Neuronal stem cell (in vitro differentiated cells): ENCODE measurements around the gene CNTNAP2.

Experiments
- DNase-seq: peaks from one replicate; pipeline ENCODE4 v3.0.0-alpha.2; 2013; ENCODE audit warnings: low spot score
- H2AFZ ChIP-seq: one replicate; pipeline ENCODE4 v1.6.1; 2013; ENCODE audit warnings: mild to moderate bottlenecking, low read length, inconsistent platforms
- H2AK5ac ChIP-seq: 2 replicates; pipeline ENCODE4 v1.6.1; 2013; ENCODE audit warnings: low read depth, mild to moderate bottlenecking, inconsistent platforms, low read length, moderate library complexity, mixed read lengths
- H2BK120ac ChIP-seq: 2 replicates; pipeline ENCODE4 v1.6.1; 2013; ENCODE audit warnings: low read depth, mild to moderate bottlenecking, inconsistent platforms, low read length, moderate library complexity, mixed read lengths
- H2BK12ac ChIP-seq: one replicate; pipeline ENCODE4 v1.6.1; 2013; ENCODE audit warnings: low read length, inconsistent platforms
- H2BK15ac ChIP-seq: 2 replicates; pipeline ENCODE4 v1.6.1; 2013; ENCODE audit warnings: mild to moderate bottlenecking, low read length, inconsistent platforms, mixed read lengths
- H2BK5ac ChIP-seq: one replicate; pipeline ENCODE4 v1.6.1; 2013; ENCODE audit warnings: inconsistent platforms, mild to moderate bottlenecking, low read length, moderate library complexity
- H3K14ac ChIP-seq: one replicate; pipeline ENCODE4 v1.6.1; 2013; ENCODE audit warnings: low read length, inconsistent platforms
- H3K18ac ChIP-seq: 2 replicates; pipeline ENCODE4 v1.6.1; 2013; ENCODE audit warnings: low read length, inconsistent platforms
- H3K23ac ChIP-seq: 2 replicates; pipeline ENCODE4 v1.6.1; 2013; ENCODE audit warnings: low read depth, mild to moderate bottlenecking, mixed read lengths, low read length, inconsistent platforms; ENCODE audit not compliant: poor library complexity
- H3K27ac ChIP-seq: replicated peaks from 3 replicates; pipeline ENCODE4 v1.5.1; 2013; ENCODE audit warnings: low read length, inconsistent platforms
- H3K27me3 ChIP-seq, 3 experiments: 2 replicates each; pipeline ENCODE4 v1.6.1; 2013; ENCODE audit warnings: low read length in 3 of 3, mild to moderate bottlenecking in 2 of 3, inconsistent platforms in 1 of 3, low read depth in 1 of 3, mixed read lengths in 1 of 3, moderate library complexity in 1 of 3; ENCODE audit not compliant: control insufficient read depth in 3 of 3, insufficient read depth in 3 of 3
- H3K36me3 ChIP-seq, 2 donors: replicated peaks in 1 of 2; 2 replicates each; pipeline ENCODE4 v1.6.1; 2013; ENCODE audit warnings: low read length in 2 of 2; ENCODE audit not compliant: control insufficient read depth in 2 of 2, insufficient read depth in 2 of 2
- H3K4ac ChIP-seq: 2 replicates; pipeline ENCODE4 v1.6.1; 2013; ENCODE audit warnings: inconsistent platforms, mild to moderate bottlenecking, low read length, moderate library complexity
- H3K4me1 ChIP-seq, 2 donors: 1 replicate in 1 of 2; 2 replicates in 1 of 2; pipeline ENCODE4 v1.6.1; 2013; ENCODE audit warnings: low read length in 2 of 2, low read depth in 1 of 2; ENCODE audit not compliant: control insufficient read depth in 2 of 2, insufficient read depth in 1 of 2
- H3K4me2 ChIP-seq: one replicate; pipeline ENCODE4 v1.6.1; 2013; ENCODE audit warnings: mild to moderate bottlenecking, low read length, inconsistent platforms; ENCODE audit not compliant: insufficient read depth, poor library complexity, severe bottlenecking
- H3K4me3 ChIP-seq, 2 donors: 2 replicates each; pipeline ENCODE4 v1.5.1; 2013; ENCODE audit warnings: low read length in 2 of 2, mild to moderate bottlenecking in 2 of 2, inconsistent platforms in 1 of 2, moderate library complexity in 1 of 2
- H3K79me1 ChIP-seq: one replicate; pipeline ENCODE4 v1.6.1; 2013; ENCODE audit warnings: low read depth, mild to moderate bottlenecking, inconsistent platforms, low read length, moderate library complexity
- H3K9ac ChIP-seq: one replicate; pipeline ENCODE4 v1.6.1; 2013; ENCODE audit warnings: mild to moderate bottlenecking, low read depth, low read length, inconsistent platforms; ENCODE audit not compliant: poor library complexity
- H3K9me3 ChIP-seq, 2 donors: replicated peaks in 1 of 2; 2 replicates each; pipeline versions ENCODE3 to v1.6.1; 2013; ENCODE audit warnings: low read length in 2 of 2, mild to moderate bottlenecking in 2 of 2, inconsistent platforms in 1 of 2, low read depth in 1 of 2, mixed read lengths in 1 of 2, moderate library complexity in 1 of 2; ENCODE audit not compliant: control insufficient read depth in 2 of 2, insufficient read depth in 1 of 2
- H4K8ac ChIP-seq: one replicate; pipeline ENCODE4 v1.6.1; 2013; ENCODE audit warnings: low read depth, mild to moderate bottlenecking, inconsistent platforms, low read length, moderate library complexity
- H4K91ac ChIP-seq: one replicate; pipeline ENCODE4 v1.6.1; 2013; ENCODE audit warnings: low read length, low read depth, mild to moderate bottlenecking, inconsistent platforms; ENCODE audit not compliant: poor library complexity
- WGBS, 2 donors: extraction: QIAGEN DNeasy Blood & Tissue Kit; methylation state at CpG; one replicate each; pipeline ENCODE4 v1.1.7; 2013; ENCODE audit warnings: missing lambda C conversion rate in 2 of 2, mixed read lengths in 1 of 2; ENCODE audit not compliant: insufficient read length in 2 of 2, insufficient replicate concordance in 1 of 2; ENCODE audit errors: extremely low coverage in 2 of 2; 5-methylcytosine and 5-hydroxymethylcytosine counted together

Gene CNTNAP2

DNA sequence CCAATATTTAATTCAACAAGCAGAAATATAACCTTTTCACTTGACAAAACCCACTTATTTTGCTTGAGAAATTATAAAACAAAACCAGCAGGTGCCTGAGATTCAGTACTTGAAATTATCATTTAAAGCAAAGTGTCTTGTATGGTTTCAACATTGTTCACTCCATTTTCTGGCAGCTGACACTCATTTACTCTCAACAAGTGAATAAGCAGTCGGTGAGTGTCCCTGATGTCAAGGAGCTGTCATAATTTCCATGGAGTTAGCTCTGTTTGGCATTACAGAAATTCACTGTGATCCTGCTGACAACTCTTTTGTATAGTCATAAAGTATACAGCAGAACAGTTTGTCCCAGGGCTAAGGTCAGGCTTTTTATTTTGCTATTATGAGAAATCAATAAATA is 490.0 kb downstream of the CNTNAP2 start:
- H3K14ac ChIP-seq, result no peak overlapping the region
- no peak overlapping the region for H3K4me3 ChIP-seq
- H3K27ac ChIP-seq, result no peak overlapping the region
- H2BK120ac ChIP-seq, result no peak overlapping the region
- H2BK5ac ChIP-seq, result no peak overlapping the region
- H3K4me1 ChIP-seq, result no peaks in the 10 kb centered on the region
- no peak overlapping the region for H3K18ac ChIP-seq
- H4K91ac ChIP-seq, result no peak overlapping the region
- no CpG with 5 or more reads among the region's 1 CpG for WGBS, 2 donors
- H3K9me3 ChIP-seq, result no peaks in the 10 kb centered on the region
- no peak overlapping the region for H4K8ac ChIP-seq
- no peak overlapping the region for H3K9ac ChIP-seq
- no peak overlapping the region for H2BK12ac ChIP-seq
- H3K36me3 ChIP-seq, result no peaks in the 10 kb centered on the region
- no peak overlapping the region for H2AFZ ChIP-seq
- no peak for DNase-seq
- no peaks in the 10 kb centered on the region for H3K79me1 ChIP-seq
- H2BK15ac ChIP-seq, result no peak overlapping the region
- H3K4me2 ChIP-seq, result no peak overlapping the region
- no peak overlapping the region for H2AK5ac ChIP-seq
- H3K4ac ChIP-seq, result no peak overlapping the region
- H3K23ac ChIP-seq, result no peak overlapping the region
- H3K27me3 ChIP-seq, result no peaks in the 10 kb centered on the region

DNA sequence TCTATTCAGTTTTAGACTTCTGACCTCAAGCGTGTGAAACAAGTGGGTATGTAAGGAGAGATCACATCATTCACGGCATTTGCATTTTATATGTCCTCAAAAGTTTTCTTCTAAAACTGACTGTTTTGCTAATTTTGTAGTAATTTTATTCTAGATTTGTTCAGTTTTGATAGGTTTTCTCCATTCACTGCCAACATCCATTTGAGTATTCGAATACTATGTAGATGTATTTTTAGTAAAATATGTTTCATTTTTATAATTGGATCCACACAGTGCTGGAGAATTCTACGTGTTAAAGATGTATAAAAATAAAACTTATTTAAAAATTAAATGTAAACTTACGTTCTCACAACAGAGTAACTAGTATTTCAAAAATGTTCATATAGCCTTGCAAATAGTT is 503.0 kb downstream of the CNTNAP2 start:
- no CpG with 5 or more reads among the region's 5 CpGs for WGBS, 2 donors
- H3K27me3 ChIP-seq, result no peaks in the 10 kb centered on the region
- H3K79me1 ChIP-seq, result no peaks in the 10 kb centered on the region

DNA sequence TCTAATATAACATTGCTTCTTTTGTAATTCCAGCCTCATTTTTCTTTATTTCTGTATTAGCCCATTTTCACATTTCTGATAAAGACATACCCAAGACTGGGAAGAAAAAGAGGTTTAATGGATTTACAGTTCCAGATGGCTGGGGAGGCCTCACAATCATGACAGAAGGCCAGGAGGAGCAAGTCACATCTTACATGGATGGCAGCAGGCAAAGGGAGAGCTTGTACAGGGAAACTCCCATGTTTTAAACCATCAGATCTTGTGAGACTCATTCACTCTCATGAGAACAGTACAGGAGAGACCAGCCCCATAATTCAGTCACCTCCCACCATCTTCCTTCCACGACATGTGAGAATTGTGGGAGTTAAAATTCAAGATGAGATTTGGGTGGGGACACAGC is 510.3 kb downstream of the CNTNAP2 start:
- H3K23ac ChIP-seq, result no peak overlapping the region
- WGBS, 2 donors, result no CpG with 5 or more reads among the region's 1 CpG
- H2BK120ac ChIP-seq, result no peak overlapping the region
- H3K4me2 ChIP-seq, result no peak overlapping the region
- no peak overlapping the region for H3K27ac ChIP-seq
- no peak overlapping the region for H4K91ac ChIP-seq
- H3K4ac ChIP-seq, result no peak overlapping the region
- H3K36me3 ChIP-seq, result no peaks in the 10 kb centered on the region
- no peak overlapping the region for H3K4me3 ChIP-seq
- no peak overlapping the region for H2AK5ac ChIP-seq
- H3K18ac ChIP-seq, result no peak overlapping the region
- H3K4me1 ChIP-seq, result no peaks in the 10 kb centered on the region
- no peak overlapping the region for H2AFZ ChIP-seq
- no peak overlapping the region for H2BK5ac ChIP-seq
- no peak overlapping the region for H2BK15ac ChIP-seq
- no peaks in the 10 kb centered on the region for H3K79me1 ChIP-seq
- DNase-seq, result no peak
- H3K9ac ChIP-seq, result no peak overlapping the region
- H3K9me3 ChIP-seq, result no peaks in the 10 kb centered on the region
- H3K14ac ChIP-seq, result no peak overlapping the region
- H2BK12ac ChIP-seq, result no peak overlapping the region
- H4K8ac ChIP-seq, result no peak overlapping the region
- H3K27me3 ChIP-seq, result no peaks in the 10 kb centered on the region

More for the DNA sequence above, 503.0 kb downstream of the CNTNAP2 start:
- H2BK15ac ChIP-seq, result no peak overlapping the region
- no peak overlapping the region for H2AK5ac ChIP-seq
- no peak overlapping the region for H3K27ac ChIP-seq
- DNase-seq, result no peak
- no peak overlapping the region for H3K4ac ChIP-seq
- no peak overlapping the region for H3K4me2 ChIP-seq
- H2BK5ac ChIP-seq, result no peak overlapping the region
- no peaks in the 10 kb centered on the region for H3K36me3 ChIP-seq
- no peak overlapping the region for H3K23ac ChIP-seq
- no peak overlapping the region for H4K8ac ChIP-seq
- no peak overlapping the region for H3K4me3 ChIP-seq
- no peak overlapping the region for H3K18ac ChIP-seq
- no peak overlapping the region for H2AFZ ChIP-seq
- no peak overlapping the region for H2BK12ac ChIP-seq
- no peak overlapping the region for H4K91ac ChIP-seq
- H3K9ac ChIP-seq, result no peak overlapping the region
- H3K14ac ChIP-seq, result no peak overlapping the region
- H3K9me3 ChIP-seq, result no peaks in the 10 kb centered on the region
- no peak overlapping the region for H2BK120ac ChIP-seq
- H3K4me1 ChIP-seq, result no peaks in the 10 kb centered on the region

DNA sequence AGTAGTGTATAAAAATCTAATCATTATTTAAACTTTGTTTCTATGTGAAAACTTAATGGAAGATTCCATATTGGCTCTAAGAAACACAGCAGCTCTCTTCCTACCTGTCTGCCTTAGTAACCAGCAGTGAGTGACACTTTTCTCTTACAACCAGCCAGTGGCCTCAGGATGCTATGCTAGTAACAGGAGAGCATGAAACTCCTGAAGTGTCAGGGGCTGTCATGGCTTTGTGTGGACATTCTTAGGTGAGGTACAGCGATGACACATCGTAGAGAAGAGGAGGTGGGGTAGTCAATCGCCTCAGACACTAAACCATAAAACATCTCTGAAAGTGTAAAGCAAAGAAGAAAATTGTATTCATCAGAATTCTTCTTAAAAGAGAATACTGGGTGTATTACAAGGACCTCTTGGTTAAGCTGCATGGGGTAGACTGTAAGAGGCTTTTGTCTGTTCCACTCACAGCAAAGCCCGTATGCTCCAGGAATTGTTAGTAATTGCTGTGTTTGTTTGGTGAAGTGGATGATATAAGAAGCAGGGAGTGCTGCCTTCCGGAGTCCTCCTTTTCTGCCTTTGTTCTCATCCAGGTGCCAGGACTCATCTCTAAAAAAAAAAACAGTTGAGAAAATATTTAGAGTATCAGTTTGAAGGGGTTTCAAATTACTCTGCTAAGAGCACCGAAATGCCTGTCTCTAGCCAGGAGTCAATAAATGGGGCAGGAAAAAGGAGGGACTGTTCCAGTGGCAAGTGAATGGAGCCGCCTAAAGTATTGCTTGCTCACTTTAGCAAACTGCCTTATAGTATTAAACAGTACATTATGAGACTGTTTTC is 518.8 kb downstream of the CNTNAP2 start:
- peak; percentile 18 for DNase-seq
- Histone ChIP-seq H3K18ac (no peak overlapping the region), H2AFZ (peak overlapping the region; percentile 40), H3K4me3 (no peak overlapping the region), H2BK5ac (no peak overlapping the region), H2AK5ac (no peak overlapping the region), H3K23ac (no peak overlapping the region), H2BK120ac (no peak overlapping the region), H4K91ac (no peak overlapping the region), H3K27me3 (no peaks in the 10 kb centered on the region), H3K4me1 (peaks cover 0 to 2% of the 10 kb centered on the region in 2 donors), H3K9ac (no peak overlapping the region), H3K14ac (no peak overlapping the region), H3K4me2 (peak overlapping the region; percentile 13), H3K79me1 (no peaks in the 10 kb centered on the region), H3K36me3 (no peaks in the 10 kb centered on the region), H2BK12ac (no peak overlapping the region), H2BK15ac (no peak overlapping the region), H3K9me3 (no peaks in the 10 kb centered on the region), H3K4ac (no peak overlapping the region), H4K8ac (no peak overlapping the region), H3K27ac (no peak overlapping the region)
- no CpG with 5 or more reads among the region's 7 CpGs for WGBS, 2 donors
